Measurements from ENCODE around the gene CIDEB.
A peak's percentile ranks its signal among the peaks of the same experiment; 100 is the strongest.

Gene CIDEB

DNA sequence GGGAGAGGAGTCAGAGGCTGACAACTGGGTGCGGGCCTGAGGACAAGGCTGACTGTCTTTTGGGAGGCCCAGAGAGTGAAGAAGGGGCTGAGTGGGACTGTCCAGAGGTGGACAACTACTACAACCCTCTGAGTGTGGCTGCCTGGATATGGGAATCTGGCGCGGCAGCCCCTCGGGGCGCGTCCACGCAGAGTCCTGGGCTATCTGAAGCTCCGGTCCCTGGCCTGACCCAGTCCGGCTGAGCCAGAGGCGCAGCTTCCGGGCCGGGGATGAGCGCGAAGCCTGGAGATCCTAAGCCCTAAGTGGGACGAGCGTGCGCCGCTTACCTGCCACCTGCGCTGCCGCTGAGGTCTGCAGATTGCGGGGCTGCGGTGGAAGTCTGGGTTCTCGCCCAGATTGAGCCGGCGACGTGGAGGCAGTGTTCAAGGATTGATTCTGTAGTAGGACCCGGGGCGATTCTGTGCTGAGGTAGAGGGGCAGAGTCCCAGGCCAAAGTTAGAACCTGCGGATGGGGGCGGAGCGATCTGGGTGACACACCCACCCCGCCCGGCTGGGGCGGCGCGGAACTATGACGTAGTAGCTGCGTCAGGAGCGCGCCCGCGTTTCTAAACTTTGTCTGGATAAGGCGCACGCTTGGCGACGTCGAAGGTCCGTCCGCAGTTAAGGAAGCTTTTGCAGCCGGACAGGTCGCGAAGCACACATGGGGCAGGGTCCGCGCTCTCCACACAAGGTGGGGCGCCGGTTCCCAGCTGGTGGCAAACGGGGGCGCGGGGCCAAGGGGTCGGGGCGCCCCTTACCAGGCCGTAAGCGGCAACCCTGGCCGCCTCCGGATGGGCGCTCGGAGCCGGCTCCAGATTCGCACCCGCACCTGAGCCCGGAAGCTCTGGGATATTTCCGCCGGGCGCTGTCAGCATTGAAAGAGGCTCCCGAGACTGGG is 8.3 kb downstream of the CIDEB start, which contains the start of the genes DHRS1 and NOP9:
TSS of gene DHRS1 (minus strand) at position 526 of the 937 bp plus-strand sequence. CDS start 674 bp downstream, outside the sequence.
TSS of gene NOP9 (plus strand) at position 596 of the 937 bp plus-strand sequence. CDS start at position 701, 105 bp downstream.
- peak within 1 kb of the TSS; percentile 86 for H3K4me3 ChIP-seq (ENCODE audit: low read length)
- H2AFZ ChIP-seq (ENCODE audit: low read depth, low read length) = peak within 1 kb of the TSS; percentile 62
- peaks cover 37% of the 10 kb centered on the region for H3K36me3 ChIP-seq (ENCODE audit: insufficient read depth, low read length)
- H3K9me3 ChIP-seq (ENCODE audit: low read length) = no peaks in the 10 kb centered on the region
- H3K4me1 ChIP-seq (ENCODE audit: insufficient read depth, low read length) = peaks cover 13% of the 10 kb centered on the region
- H3K27me3 ChIP-seq (ENCODE audit: insufficient read depth, low read length) = no peaks in the 10 kb centered on the region

DNA sequence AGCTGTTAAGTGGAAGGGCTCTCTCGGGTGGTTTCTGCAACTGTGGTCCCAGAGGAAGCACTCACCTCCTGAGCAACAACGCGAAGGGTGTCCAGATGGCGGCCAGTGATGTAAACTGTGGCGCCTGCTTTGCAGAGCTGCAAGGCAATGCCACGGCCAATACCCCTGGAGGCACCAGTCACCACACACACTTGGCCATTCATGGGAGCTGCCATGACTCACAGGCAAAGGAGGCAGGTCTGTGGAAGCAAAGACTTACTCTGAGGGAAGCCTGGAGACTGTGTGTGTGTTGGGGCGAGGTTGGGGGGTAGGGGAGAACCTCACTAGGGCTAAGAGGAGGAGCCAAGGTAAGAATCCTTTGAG is 8.9 kb downstream of the CIDEB start:
- Histone ChIP-seq H2AFZ (ENCODE audit: low read depth, low read length) (no peak overlapping the region), H3K4me3 (ENCODE audit: low read length) (peak overlapping the region; percentile 86), H3K27me3 (ENCODE audit: insufficient read depth, low read length) (no peaks in the 10 kb centered on the region), H3K9me3 (ENCODE audit: low read length) (no peaks in the 10 kb centered on the region), H3K4me1 (ENCODE audit: insufficient read depth, low read length) (peaks cover 13% of the 10 kb centered on the region), H3K36me3 (ENCODE audit: insufficient read depth, low read length) (peaks cover 30% of the 10 kb centered on the region)

DNA sequence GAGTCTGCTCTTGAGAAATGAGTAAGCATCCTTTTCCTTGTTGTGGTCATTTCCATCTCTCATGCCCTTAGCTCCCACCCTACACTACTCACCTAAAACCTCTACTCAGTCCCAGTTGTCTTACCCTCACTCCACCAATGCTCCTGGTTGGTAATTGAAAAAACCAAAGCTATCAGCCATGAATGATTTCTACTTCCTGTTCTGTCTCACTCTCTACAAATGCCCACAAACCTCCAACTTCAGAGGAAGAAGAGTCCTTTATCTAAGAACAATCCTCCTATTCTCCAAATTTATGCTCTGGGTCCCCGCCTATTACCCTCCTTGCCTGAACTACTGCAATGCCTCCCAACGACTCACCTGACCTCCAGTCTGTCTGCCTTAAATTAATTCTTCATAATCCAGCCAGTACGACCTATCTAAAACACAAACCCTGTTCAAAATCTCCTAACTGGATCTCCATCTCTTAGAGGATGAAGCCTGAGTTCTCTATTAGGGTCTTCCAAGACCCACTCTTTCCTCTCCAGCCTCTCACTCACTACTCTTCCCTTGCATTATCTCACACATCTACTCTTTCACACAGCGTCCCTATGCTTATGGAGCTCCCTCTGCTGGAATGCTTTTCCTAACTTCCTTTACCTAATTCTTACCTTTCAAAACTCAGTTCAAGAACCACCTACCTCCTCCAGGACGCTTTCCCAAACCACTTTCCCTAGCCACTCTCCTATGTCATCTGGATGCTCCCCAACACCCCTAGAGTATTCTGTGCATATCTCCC is 10.4 kb downstream of the CIDEB start:
- Histone ChIP-seq H3K4me1 (ENCODE audit: insufficient read depth, low read length) (peaks cover 13% of the 10 kb centered on the region), H3K27me3 (ENCODE audit: insufficient read depth, low read length) (no peaks in the 10 kb centered on the region), H3K9me3 (ENCODE audit: low read length) (no peaks in the 10 kb centered on the region), H3K36me3 (ENCODE audit: insufficient read depth, low read length) (peaks cover 20% of the 10 kb centered on the region), H2AFZ (ENCODE audit: low read depth, low read length) (no peak overlapping the region), H3K4me3 (ENCODE audit: low read length) (no peak overlapping the region)

DNA sequence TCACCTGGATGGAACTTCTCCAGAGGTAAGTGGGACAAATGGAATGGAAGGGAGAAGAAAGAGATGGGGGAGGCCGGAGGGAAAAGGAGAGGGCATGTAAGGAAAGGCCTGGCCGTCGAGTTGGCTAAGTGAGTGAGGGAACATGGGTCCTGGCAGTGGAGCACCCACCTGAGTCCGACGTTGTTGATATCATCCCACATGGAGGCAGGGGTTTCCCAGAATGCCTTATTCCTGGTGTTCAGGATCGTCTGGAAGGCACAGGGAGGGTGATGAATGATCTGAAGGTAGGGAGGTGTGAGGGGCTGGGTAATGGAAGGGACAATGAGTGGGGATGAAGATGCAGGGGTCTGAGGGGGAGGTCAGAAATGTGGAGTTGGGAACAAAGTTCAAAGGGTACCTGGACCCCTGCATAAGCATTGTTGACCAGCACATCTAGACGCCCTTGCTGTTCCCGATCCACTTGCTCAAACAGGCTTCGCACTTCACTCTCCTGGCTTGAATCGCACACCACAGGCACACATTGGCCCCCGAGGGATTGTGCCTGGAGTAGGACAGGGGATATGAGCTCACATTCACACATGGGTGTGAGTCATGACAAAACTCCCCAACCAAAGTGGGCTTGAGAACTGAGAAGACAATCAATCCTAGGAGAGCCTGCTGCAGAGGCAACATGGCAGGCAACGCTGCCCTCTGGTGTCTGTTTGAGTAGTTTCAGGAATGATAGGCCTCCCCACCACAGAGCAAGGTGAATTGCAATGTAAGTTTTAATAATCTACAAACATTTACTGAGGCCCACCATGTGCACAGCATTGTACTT is 11.2 kb downstream of the CIDEB start:
- Histone ChIP-seq H3K4me1 (ENCODE audit: insufficient read depth, low read length) (peaks cover 13% of the 10 kb centered on the region), H3K4me3 (ENCODE audit: low read length) (no peak overlapping the region), H3K9me3 (ENCODE audit: low read length) (no peaks in the 10 kb centered on the region), H2AFZ (ENCODE audit: low read depth, low read length) (no peak overlapping the region), H3K27me3 (ENCODE audit: insufficient read depth, low read length) (no peaks in the 10 kb centered on the region), H3K36me3 (ENCODE audit: insufficient read depth, low read length) (peaks cover 18% of the 10 kb centered on the region)

DNA sequence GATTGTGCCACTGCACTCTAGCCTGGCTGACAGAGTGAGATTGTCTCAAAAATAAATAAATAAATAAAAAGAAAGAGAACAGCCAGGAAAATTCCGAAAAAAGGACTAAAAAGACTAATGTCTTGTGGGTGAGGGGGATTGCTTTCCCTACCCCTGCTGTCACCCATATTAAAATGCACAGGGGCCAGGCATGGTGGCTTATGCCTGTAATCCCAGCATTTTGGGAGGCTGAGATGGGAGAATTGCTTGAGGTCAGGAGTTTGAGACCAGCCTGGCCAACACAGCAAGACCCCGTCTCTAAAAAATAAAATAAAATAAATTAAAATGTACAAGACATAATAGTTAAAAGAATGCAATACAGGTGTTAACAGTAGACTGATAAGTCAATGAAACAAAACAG is 14.3 kb downstream of the CIDEB start:
- no peak overlapping the region for H2AFZ ChIP-seq (ENCODE audit: low read depth, low read length)
- H3K9me3 ChIP-seq (ENCODE audit: low read length) = no peaks in the 10 kb centered on the region
- H3K4me3 ChIP-seq (ENCODE audit: low read length) = no peak overlapping the region
- peaks cover 30% of the 10 kb centered on the region for H3K36me3 ChIP-seq (ENCODE audit: insufficient read depth, low read length)
- H3K27me3 ChIP-seq (ENCODE audit: insufficient read depth, low read length) = no peaks in the 10 kb centered on the region
- no peaks in the 10 kb centered on the region for H3K4me1 ChIP-seq (ENCODE audit: insufficient read depth, low read length)

DNA sequence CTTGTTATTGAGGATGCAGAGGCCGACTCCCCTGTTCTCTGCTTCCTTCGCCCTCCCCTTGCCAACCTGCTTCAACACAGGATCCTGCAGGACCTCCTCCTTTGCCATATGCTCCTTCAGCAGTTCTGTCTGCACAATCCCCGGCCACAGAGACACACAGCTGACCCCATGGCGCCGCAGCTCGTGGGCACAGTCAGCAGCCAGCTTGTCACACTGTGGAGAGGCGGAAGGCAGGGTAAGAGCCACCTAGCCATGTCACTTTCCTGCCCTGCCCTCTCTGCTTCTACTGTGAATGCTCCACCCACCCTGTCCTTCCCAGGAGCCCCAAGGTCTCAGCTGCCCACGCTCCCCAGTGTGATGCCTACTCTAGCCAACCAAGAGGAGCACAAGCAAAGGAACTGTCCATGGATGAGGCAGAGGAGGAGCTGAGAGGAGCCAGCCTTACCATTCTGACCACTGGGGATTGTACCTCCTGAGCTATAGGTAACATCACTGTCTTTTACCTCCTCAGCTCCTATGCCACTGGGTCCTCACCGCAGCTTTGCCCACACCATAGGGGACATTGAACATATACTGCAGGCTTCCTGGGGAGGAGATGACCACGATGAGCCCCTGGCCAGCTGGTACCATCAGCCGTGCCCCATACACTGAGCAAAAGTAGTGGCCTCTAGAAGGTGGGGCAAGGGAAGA is 15.5 kb downstream of the CIDEB start:
- H2AFZ ChIP-seq (ENCODE audit: low read depth, low read length) = no peak overlapping the region
- H3K4me1 ChIP-seq (ENCODE audit: insufficient read depth, low read length) = no peaks in the 10 kb centered on the region
- no peak overlapping the region for H3K4me3 ChIP-seq (ENCODE audit: low read length)
- peaks cover 30% of the 10 kb centered on the region for H3K36me3 ChIP-seq (ENCODE audit: insufficient read depth, low read length)
- H3K27me3 ChIP-seq (ENCODE audit: insufficient read depth, low read length) = no peaks in the 10 kb centered on the region
- H3K9me3 ChIP-seq (ENCODE audit: low read length) = no peaks in the 10 kb centered on the region

DNA sequence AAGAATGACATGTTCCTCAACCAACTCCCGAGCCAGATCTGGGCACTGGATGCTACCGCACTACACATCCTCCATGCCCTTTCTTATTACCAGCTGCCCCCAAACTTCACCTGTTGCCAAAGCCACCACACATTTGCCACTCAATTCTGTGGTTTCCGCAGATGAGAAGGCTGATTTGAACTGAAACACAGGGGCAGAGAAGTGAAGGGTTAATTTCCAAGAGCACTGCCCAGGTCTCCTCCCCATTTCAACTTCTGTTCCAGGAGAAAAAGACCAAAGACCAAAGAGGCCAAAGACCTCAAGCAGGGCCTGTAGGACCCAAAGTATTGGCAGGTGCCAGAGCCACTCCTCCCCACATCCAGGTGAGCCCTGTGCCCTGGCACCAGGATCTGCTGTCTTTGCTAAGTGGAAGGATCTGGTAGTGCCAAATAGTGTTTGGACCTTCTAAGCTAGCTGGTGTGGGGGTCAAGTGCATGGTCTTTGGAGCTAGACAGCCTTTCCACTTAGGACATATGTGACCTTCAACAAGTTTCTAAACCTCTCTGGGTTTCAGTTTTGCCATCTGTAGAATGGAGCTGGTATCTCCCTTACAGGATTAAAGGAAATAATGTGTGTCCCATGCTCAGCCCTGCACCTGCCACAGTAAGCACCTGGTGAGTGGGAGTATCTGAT is 16.2 kb downstream of the CIDEB start:
- H3K4me3 ChIP-seq (ENCODE audit: low read length) = no peak overlapping the region
- peaks cover 30% of the 10 kb centered on the region for H3K36me3 ChIP-seq (ENCODE audit: insufficient read depth, low read length)
- no peaks in the 10 kb centered on the region for H3K27me3 ChIP-seq (ENCODE audit: insufficient read depth, low read length)
- no peak overlapping the region for H2AFZ ChIP-seq (ENCODE audit: low read depth, low read length)
- H3K9me3 ChIP-seq (ENCODE audit: low read length) = no peaks in the 10 kb centered on the region
- H3K4me1 ChIP-seq (ENCODE audit: insufficient read depth, low read length) = no peaks in the 10 kb centered on the region

DNA sequence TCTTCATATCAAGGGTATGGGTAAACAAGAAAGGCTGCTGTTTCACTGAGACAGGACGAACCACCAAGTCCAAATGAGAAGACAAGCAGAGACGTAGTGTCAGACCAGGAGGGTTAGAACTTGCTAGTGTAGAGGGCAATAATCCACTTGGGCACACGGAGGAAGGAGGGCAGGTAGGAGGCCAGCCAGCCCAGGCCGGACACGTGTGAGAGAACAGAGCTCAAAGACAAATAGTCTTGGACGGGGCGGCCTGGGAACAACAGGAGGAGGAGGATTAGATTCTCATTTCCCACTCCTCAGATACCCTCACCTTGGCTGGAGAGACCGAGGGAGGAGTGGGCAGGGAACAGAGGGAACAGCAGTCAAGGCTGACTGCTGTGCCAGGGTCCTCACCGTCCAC is 17.0 kb downstream of the CIDEB start:
- no peaks in the 10 kb centered on the region for H3K9me3 ChIP-seq (ENCODE audit: low read length)
- H3K36me3 ChIP-seq (ENCODE audit: insufficient read depth, low read length) = peaks cover 27% of the 10 kb centered on the region
- H3K4me3 ChIP-seq (ENCODE audit: low read length) = no peak overlapping the region
- H3K4me1 ChIP-seq (ENCODE audit: insufficient read depth, low read length) = no peaks in the 10 kb centered on the region
- no peak overlapping the region for H2AFZ ChIP-seq (ENCODE audit: low read depth, low read length)
- H3K27me3 ChIP-seq (ENCODE audit: insufficient read depth, low read length) = no peaks in the 10 kb centered on the region

DNA sequence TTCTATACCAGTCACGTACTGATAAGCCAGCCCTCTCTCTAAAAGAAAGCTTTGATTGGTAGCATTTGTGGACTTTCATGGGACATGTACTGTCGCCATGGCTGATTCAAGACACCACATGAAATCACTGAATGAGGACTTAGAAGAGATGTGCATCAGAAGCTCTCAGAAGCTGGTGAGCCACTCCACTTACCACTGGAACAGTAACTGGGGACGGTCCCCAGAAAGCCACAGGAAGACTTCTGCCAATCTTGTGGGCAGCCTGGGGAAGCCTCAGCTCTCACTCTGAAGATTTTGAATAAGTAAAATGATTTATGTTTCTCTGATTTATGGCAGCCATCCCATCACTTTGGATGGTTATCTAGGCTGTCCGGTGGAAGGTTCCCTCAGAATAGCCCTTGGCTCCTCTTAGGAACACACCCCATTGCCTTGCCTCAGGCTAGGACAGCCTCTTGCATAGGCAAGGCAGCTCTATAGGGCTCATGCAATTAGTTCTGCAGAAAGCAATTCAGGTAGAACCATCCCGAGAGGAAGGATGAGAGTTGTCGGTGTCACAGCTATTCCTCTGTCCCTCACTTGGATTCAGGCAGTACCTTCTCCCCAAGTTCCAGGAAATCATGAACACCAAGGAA is 18.0 kb downstream of the CIDEB start:
- H3K9me3 ChIP-seq (ENCODE audit: low read length) = no peaks in the 10 kb centered on the region
- no peak overlapping the region for H3K4me3 ChIP-seq (ENCODE audit: low read length)
- H3K27me3 ChIP-seq (ENCODE audit: insufficient read depth, low read length) = no peaks in the 10 kb centered on the region
- peaks cover 24% of the 10 kb centered on the region for H3K36me3 ChIP-seq (ENCODE audit: insufficient read depth, low read length)
- H2AFZ ChIP-seq (ENCODE audit: low read depth, low read length) = no peak overlapping the region
- no peaks in the 10 kb centered on the region for H3K4me1 ChIP-seq (ENCODE audit: insufficient read depth, low read length)

DNA sequence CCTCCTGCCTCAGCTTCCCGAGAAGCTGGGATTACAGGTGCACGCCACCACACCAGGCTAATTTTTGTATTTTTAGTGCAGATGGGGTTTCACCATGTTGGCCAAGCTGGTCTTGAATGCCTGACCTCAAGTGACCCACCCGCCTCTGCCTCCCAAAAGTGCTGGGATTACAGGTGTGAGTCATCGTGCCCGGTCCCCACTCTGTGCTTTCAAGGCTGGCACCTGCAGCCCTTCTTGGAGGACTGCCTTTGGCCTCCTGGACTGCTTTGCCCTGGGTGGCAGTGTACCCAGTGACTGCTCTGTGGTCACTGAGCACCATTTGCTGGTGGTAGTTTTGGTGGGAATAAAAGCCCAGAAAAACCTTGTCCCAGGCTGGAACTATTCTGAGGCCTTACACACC is 20.8 kb downstream of the CIDEB start:
- Histone ChIP-seq H3K9me3 (ENCODE audit: low read length) (no peaks in the 10 kb centered on the region), H3K27me3 (ENCODE audit: insufficient read depth, low read length) (no peaks in the 10 kb centered on the region)

DNA sequence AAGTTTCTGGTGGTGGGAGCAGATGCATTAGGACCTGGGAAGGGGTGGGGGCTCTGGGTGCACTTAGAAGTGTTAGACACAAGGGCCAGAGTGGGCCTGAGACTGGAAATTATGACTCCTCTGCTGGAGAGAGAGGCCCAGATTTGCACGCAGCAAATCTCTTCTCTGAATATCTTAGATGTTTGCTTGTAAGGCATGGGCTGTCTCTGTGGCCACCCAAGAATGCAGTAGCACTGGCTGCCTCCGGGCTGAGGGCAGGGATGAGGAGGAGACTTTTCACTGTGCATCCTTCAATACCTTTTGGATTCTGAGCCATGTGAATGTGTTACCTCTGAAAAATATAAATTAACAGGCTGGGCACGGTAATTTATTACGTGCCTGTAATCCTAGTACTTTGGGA is 22.4 kb downstream of the CIDEB start:
- no peak overlapping the region for H3K4me3 ChIP-seq (ENCODE audit: low read length)
- no peaks in the 10 kb centered on the region for H3K27me3 ChIP-seq (ENCODE audit: insufficient read depth, low read length)
- H3K9me3 ChIP-seq (ENCODE audit: low read length) = no peaks in the 10 kb centered on the region
- H2AFZ ChIP-seq (ENCODE audit: low read depth, low read length) = no peak overlapping the region
- peaks cover 9% of the 10 kb centered on the region for H3K36me3 ChIP-seq (ENCODE audit: insufficient read depth, low read length)
- H3K4me1 ChIP-seq (ENCODE audit: insufficient read depth, low read length) = no peaks in the 10 kb centered on the region

More for the DNA sequence above, 20.8 kb downstream of the CIDEB start:
- Histone ChIP-seq H3K4me1 (ENCODE audit: insufficient read depth, low read length) (no peaks in the 10 kb centered on the region), H2AFZ (ENCODE audit: low read depth, low read length) (no peak overlapping the region), H3K4me3 (ENCODE audit: low read length) (no peak overlapping the region), H3K36me3 (ENCODE audit: insufficient read depth, low read length) (peaks cover 16% of the 10 kb centered on the region)

Measured in neuron (in vitro differentiated cells).